Neural cell (in vitro differentiated cells): ENCODE measurements around the gene HSD11B2. TPM values are rescaled to one million over a fixed set of nuclear protein-coding genes. Genes with fewer than 3 reads are reported as not detected.

Source experiments
- H2AFZ ChIP-seq: fragments of 200-600, 300-800 bp; sonication (generic), shearing (Covaris generic); 2 replicates; pipeline ENCODE4 v1.6.0; 2014; ENCODE audit warnings: low read depth, mild to moderate bottlenecking, antibody characterized with exemption, low read length, moderate library complexity
- H3F3A ChIP-seq: fragments of 200-600 bp; shearing (Covaris generic); 2 replicates; pipeline ENCODE4 v1.6.1; 2016; ENCODE audit warnings: mild to moderate bottlenecking, moderate library complexity, mixed read lengths, antibody characterized with exemption, low read length; ENCODE audit not compliant: insufficient read depth, poor library complexity, severe bottlenecking
- H3K27ac ChIP-seq: fragments of 200-600, 300-800 bp; sonication (generic), shearing (Covaris generic); 2 replicates; pipeline ENCODE4 v1.5.1; 2014; ENCODE audit warnings: mild to moderate bottlenecking, low read length, moderate library complexity
- H3K27me3 ChIP-seq: fragments of 300-800, 200-600 bp; sonication (generic), shearing (Covaris generic); 2 replicates; pipeline ENCODE4 v1.6.0; 2014; ENCODE audit warnings: mild to moderate bottlenecking, low read depth, low read length, moderate library complexity; ENCODE audit not compliant: insufficient read depth
- H3K36me3 ChIP-seq: fragments of 300-800, 200-600 bp; sonication (generic), shearing (Covaris generic); 2 replicates; pipeline ENCODE4 v1.5.1; 2014; ENCODE audit warnings: mild to moderate bottlenecking, antibody characterized with exemption, low read length, moderate library complexity; ENCODE audit not compliant: insufficient read depth
- H3K4me2 ChIP-seq: fragments of 300-800, 200-600 bp; sonication (generic), shearing (Covaris generic); 2 replicates; pipeline ENCODE4 v1.6.0; 2014; ENCODE audit warnings: mild to moderate bottlenecking, low read length
- H3K4me3 ChIP-seq: fragments of 300-800, 200-600 bp; sonication (generic), shearing (Covaris generic); 2 replicates; pipeline ENCODE4 v1.5.1; 2014; ENCODE audit warnings: mild to moderate bottlenecking, low read length, moderate library complexity
- H3K79me2 ChIP-seq: fragments of 200-600 bp; shearing (Covaris generic); replicated peaks from 2 replicates; pipeline ENCODE4 v1.6.0; 2014; ENCODE audit warnings: mild to moderate bottlenecking, low read length, moderate library complexity; ENCODE audit not compliant: insufficient read depth
- H3K9ac ChIP-seq: fragments of 300-800, 200-600 bp; sonication (generic), shearing (Covaris generic); 2 replicates; pipeline ENCODE4 v1.6.1; 2016; ENCODE audit warnings: mild to moderate bottlenecking, low read length, mixed read lengths
- H3K9me2 ChIP-seq: fragments of 200-600 bp; shearing (Covaris generic); 2 replicates; pipeline ENCODE4 v1.6.1; 2016; ENCODE audit warnings: mild to moderate bottlenecking, low read length, mixed read lengths; ENCODE audit not compliant: insufficient read depth
- H3K9me3 ChIP-seq: fragments of 200-600, 300-800 bp; sonication (generic), shearing (Covaris generic); 2 replicates; pipeline ENCODE4 v1.6.1; 2016; ENCODE audit warnings: mild to moderate bottlenecking, mixed run types, low read length, moderate library complexity, mixed read lengths
- H4K20me1 ChIP-seq: fragments of 200-600 bp; shearing (Covaris generic); 2 replicates; pipeline ENCODE4 v1.6.1; 2016; ENCODE audit warnings: mild to moderate bottlenecking, mixed run types; ENCODE audit not compliant: insufficient read depth
- CTCF ChIP-seq: fragments of 450-650 bp; IDR thresholded peaks from 2 replicates; pipeline ENCODE4 v1.5.1; 2014; ENCODE audit warnings: antibody characterized with exemption, mild to moderate bottlenecking, moderate library complexity; ENCODE audit not compliant: poor library complexity, severe bottlenecking
- EP300 ChIP-seq: fragments of 450-650 bp; conservative IDR thresholded peaks from 2 replicates; pipeline ENCODE4 v1.6.1; 2014; ENCODE audit warnings: antibody characterized with exemption, mild to moderate bottlenecking, moderate library complexity; ENCODE audit not compliant: poor library complexity, severe bottlenecking
- EZH2 ChIP-seq: fragments of 200-600, 300-800 bp; shearing (Covaris generic), sonication (generic); IDR thresholded peaks from 2 replicates; pipeline ENCODE4 v1.6.1; 2014; ENCODE audit warnings: antibody characterized with exemption, low read length, borderline replicate concordance, mild to moderate bottlenecking; ENCODE audit not compliant: insufficient read depth, poor library complexity, severe bottlenecking
- POLR2AphosphoS5 ChIP-seq: IDR thresholded peaks from 2 replicates; pipeline ENCODE4 v1.6.1; 2012
- REST ChIP-seq: IDR thresholded peaks from 2 replicates; pipeline ENCODE4 v1.6.1; 2012; ENCODE audit warnings: borderline replicate concordance
- SMC3 ChIP-seq: fragments of 450-650 bp; conservative IDR thresholded peaks from 2 replicates; pipeline ENCODE4 v1.6.1; 2014; ENCODE audit warnings: antibody characterized with exemption, mild to moderate bottlenecking, moderate library complexity; ENCODE audit not compliant: poor library complexity
- TAF1 ChIP-seq: IDR thresholded peaks from 2 replicates; pipeline ENCODE4 v1.6.1; 2012; ENCODE audit warnings: low read depth
- polyA plus RNA-seq: library from polyadenylated mRNA; depleted of rRNA; stranded (reverse); fragments of >200 nt; gene quantifications from 2 replicates; pipeline ENCODE4 v1.2.3, GENCODE V29; 2014

HSD11B2 gene
- polyA plus RNA-seq, 1 donor from 2014 or later = 0.24 TPM

GRCh38 chr16:67463691-67464090 is 32.8 kb downstream of the HSD11B2 start:
- no peaks in the 10 kb centered on the region for H3F3A ChIP-seq
- no peaks in the 10 kb centered on the region for H3K27me3 ChIP-seq
- no peaks in the 10 kb centered on the region for H4K20me1 ChIP-seq
- H3K9me2 ChIP-seq = no peaks in the 10 kb centered on the region
- TF ChIP-seq POLR2AphosphoS5 (no peak), TAF1 (no peak), SMC3 (no peak), CTCF (no peak), REST (no peak), EP300 (no peak), EZH2 (no peak)
- H3K4me2 ChIP-seq = no peak overlapping the region
- H2AFZ ChIP-seq = no peak overlapping the region
- no peak overlapping the region for H3K4me3 ChIP-seq
- H3K9me3 ChIP-seq = no peaks in the 10 kb centered on the region
- H3K9ac ChIP-seq = no peak overlapping the region
- H3K27ac ChIP-seq = no peak overlapping the region
- peaks cover 6% of the 10 kb centered on the region for H3K79me2 ChIP-seq
- H3K36me3 ChIP-seq = no peaks in the 10 kb centered on the region

DNA sequence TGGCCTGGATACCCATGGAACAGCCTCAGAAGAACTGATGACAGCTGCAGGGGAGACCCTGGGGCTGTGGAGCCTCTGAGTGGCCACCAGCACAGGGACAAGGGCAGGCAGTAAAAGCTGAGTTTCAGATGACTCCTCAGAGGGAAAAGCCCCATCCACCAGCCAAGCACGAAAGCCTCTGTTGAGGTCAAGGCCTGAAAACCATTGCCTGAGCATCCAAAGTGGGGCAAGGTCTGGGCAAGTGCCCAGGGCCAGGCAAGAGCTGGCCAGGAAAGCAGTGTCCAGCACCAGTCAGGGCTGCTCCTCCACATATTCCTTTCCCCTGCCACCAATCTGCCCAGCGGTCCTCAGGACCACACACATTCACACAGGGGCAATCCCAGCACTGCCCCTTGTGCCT is 33.6 kb downstream of the HSD11B2 start:
- Histone ChIP-seq H3K9ac (no peak overlapping the region), H4K20me1 (no peaks in the 10 kb centered on the region), H3K9me3 (no peaks in the 10 kb centered on the region), H3K9me2 (no peaks in the 10 kb centered on the region), H3K79me2 (peaks cover 10% of the 10 kb centered on the region), H3K4me3 (no peak overlapping the region), H3F3A (no peaks in the 10 kb centered on the region), H3K27me3 (no peaks in the 10 kb centered on the region), H3K27ac (no peak overlapping the region), H3K4me2 (no peak overlapping the region), H3K36me3 (no peaks in the 10 kb centered on the region), H2AFZ (no peak overlapping the region)
- no peak for TF ChIP-seq REST
